Inflammatory macrophage (primary cell): ENCODE data around the gene CYP2F1.
"Not testable (repeated sequence)": the region's sequence is repeated elsewhere in the genome, so short reads cannot be mapped to it uniquely, and the experiment has no call there.

Source experiments
- DNase-seq, 2 donors: peaks; one replicate each; pipeline ENCODE4 v3.0.0-alpha.2; 2020 to 2022
- total RNA-seq, 18 experiments: gene quantifications; one replicate each; lab custom pipeline; 2026; ENCODE audit warnings: mixed read lengths in 6 of 18, inconsistent platforms in 2 of 18; lab: John Stamatoyannopoulos, UW

Gene CYP2F1, protein sequence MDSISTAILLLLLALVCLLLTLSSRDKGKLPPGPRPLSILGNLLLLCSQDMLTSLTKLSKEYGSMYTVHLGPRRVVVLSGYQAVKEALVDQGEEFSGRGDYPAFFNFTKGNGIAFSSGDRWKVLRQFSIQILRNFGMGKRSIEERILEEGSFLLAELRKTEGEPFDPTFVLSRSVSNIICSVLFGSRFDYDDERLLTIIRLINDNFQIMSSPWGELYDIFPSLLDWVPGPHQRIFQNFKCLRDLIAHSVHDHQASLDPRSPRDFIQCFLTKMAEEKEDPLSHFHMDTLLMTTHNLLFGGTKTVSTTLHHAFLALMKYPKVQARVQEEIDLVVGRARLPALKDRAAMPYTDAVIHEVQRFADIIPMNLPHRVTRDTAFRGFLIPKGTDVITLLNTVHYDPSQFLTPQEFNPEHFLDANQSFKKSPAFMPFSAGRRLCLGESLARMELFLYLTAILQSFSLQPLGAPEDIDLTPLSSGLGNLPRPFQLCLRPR
- 0 to 0.13 (median 0) reads per million in 18 experiments for total RNA-seq

DNA sequence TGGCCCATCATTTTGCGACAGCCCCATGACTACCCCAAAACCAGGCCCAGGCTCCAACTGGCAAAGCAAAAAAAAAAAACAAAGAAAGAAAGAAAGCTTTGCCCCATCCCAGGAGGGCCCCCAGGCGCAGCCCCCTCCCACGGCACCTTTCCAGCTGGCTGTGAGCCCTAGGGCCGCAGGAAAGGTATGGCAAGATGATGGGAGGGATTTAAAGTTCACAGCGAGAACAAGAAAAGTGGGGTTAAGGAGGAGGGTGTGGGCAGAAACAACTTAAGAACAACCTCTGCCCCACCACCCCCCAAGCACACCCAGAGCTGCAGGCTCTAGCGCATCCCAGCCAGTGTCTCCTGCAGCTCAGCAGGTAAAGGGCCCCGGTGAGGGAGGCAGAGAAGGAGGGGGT is at the start of gene CYP2F1:
Gene CYP2F1, plus strand, starts transcription at position 301 of the 400 bp plus-strand sequence. CDS start 1,757 bp downstream, outside the sequence.
- no peak for DNase-seq

DNA sequence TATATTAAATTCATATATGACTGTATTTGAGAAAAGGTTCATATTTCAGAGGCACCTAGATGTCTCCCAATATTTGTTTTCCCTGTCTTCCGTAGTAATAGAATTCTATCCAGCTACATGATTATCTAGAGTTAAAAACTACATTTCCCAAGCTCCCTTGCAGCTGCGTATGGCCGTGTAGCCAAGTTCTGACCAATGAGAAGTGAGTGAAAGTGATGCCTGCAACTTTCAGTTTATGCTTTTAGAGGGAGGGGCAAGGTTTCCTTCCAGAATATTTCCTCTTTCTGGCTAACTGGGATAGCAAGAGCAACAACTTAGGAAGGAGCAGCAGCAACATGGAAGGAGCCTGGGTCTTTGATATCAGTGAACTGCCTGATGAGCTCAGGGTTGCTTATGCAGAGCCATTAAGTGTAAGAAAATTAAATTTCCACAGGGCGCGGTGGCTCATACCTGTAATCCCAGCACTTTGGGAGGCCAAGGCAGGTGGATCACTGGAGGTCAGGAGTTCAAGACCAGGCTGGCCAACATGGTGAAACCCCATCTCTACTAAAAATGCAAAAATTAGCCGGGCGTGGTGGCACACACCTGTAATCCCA is 49.2 kb upstream of the CYP2F1 start:
- DNase-seq = peak; percentile 0 to 3

- no peak for DNase-seq
Measured at GRCh38 chr19:41076286-41076685, 37.9 kb upstream of the CYP2F1 start.

DNA sequence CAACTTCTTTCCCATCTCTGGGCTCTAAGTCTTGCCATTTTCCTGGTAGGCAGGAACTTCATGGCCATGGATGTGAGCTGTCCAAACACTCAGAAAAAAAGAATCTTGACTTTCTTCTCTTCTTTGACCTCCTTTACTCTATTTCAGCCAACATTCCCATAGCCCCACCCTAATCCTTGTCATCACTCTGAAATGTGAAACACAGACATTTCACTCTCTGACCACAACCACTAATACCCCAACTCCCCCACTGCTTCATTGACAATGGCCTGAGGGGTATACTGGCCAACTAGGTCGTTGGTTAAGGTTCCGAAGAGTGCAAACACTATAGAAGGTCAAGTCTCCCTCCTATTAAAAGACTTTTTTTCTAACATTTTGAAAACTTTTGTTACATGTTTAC is 30.7 kb upstream of the CYP2F1 start:
- DNase-seq = no peak

DNA sequence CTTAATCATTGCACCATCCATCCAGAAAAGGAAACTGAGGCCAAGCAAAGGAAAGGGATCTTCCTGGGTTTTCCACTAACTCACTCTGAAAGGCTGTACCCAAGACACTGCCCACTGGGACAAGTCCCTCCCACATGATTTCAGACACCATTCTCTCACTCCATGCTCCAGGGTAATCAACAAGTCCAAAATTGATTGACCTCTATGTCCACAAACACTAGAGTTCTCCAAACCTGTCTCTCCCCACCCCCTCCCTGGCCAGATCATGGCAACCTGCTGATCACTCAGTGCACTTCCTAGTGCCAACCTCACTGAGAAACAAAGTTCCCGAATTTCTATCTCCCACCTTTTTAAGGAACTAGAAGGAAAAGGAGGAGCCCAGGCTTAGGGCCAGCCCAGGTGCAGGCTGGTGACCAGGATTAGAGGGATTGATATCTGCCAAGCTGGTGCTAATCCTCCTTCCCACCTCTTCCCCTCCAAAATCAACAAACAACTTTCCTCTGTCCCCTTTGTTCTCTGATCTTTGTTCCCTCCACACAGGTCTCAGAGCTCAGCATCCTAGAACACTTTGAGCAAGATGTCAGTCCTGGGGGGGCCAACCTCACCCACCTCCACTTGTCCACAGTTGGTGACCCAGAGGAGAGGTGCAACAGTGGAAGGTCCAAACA is 28.4 kb upstream of the CYP2F1 start:
- DNase-seq = no peak

- DNase-seq = no peak
Measured at GRCh38 chr19:41088151-41088550, 26.1 kb upstream of the CYP2F1 start, which contains the start of gene CYP2A13. CYP2A13 (plus strand) TSS chr19:41088451; CDS start chr19:41088472, 21 bp downstream.

GRCh38 chr19:41089959-41090358 is 24.3 kb upstream of the CYP2F1 start:
- no peak for DNase-seq

DNA sequence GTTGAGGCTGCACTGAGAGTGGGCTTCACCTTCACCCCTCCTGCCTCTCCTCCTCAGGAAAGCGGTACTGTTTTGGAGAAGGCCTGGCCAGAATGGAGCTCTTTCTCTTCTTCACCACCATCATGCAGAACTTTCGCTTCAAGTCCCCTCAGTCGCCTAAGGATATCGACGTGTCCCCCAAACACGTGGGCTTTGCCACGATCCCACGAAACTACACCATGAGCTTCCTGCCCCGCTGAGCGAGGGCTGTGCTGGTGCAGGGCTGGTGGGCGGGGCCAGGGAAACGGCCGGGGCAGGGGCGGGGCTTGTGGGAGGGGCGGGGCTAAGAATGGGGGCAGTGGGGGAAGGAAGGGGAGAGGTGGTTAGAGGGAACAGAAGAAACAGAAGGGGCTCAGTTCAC is 18.5 kb upstream of the CYP2F1 start:
- DNase-seq = no peak

- no peak for DNase-seq
Measured at GRCh38 chr19:41096353-41096752, 17.9 kb upstream of the CYP2F1 start.

GRCh38 chr19:41097302-41097701 is 16.9 kb upstream of the CYP2F1 start:
- DNase-seq = no peak

- DNase-seq = no peak
Measured at GRCh38 chr19:41098762-41099161, 15.5 kb upstream of the CYP2F1 start.

DNA sequence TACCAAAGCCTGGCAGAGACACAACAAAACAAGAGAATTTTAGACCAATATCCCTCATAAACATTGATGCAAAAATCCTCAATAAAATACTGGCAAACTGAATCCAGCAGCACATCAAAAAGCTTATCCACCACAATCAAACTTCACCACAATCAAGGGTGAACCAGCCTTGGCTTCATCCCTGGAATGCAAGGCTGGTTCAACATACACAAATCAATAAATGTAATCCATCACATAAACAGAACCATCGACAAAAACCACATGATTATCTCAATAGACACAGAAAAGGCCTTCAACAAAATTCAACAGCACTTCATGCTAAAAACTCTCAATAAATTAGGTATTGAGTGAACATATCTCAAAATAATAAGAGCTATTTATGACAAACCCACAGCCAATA is 12.0 kb upstream of the CYP2F1 start:
- DNase-seq = not testable (repeated sequence)

GRCh38 chr19:41106177-41106576 is 8.1 kb upstream of the CYP2F1 start:
- no peak for DNase-seq

DNA sequence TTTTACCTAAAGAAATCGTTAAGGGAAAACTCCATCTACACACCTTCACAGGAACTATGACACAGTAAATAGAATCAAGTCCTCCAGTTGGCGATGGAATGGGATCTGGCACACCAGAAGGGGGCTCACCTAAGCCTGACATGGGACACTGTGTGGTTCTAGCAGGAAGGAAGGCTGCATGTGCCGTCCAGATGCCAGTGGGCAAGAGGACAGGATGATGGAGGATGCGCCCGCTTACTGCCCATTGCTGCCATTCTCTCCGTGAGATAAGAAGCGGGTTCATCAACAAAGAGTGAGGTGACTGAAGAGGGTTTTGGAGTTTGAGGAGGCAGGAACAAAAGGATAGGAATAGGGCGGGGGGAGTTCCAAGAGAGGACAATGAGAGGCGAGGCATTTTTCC is 2.9 kb upstream of the CYP2F1 start:
- no peak for DNase-seq

DNA sequence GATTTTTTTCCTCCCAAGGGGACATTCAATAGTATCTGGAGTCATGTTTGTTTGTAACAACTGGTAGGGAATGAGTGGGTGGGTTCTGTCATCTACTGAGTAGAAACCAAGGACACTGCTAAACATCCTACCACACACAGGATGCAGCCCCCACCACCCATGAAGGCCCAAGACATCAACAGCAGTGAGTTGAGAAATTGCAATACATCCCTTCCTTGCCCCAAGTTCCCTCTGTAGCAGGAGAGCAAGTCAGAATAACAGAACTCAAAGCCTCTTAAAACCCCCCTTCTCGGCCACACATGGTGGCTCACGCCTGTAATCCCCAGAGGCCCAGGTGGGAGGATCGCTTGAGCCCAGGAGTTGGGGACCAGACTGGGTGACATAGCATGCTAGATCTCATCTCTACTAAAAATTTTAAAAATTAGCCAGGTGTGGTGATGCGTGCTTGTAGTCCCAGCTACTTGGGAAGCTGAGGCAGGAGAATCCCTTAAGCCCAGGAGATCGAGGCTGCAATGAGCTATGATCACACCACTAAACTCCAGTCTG is 2.4 kb upstream of the CYP2F1 start:
- DNase-seq = no peak

- no peak for DNase-seq
Measured at GRCh38 chr19:41112728-41113290, 1.4 kb upstream of the CYP2F1 start.

- DNase-seq = no peak
Measured at GRCh38 chr19:41116261-41116660, 2.0 kb downstream of the CYP2F1 start.

DNA sequence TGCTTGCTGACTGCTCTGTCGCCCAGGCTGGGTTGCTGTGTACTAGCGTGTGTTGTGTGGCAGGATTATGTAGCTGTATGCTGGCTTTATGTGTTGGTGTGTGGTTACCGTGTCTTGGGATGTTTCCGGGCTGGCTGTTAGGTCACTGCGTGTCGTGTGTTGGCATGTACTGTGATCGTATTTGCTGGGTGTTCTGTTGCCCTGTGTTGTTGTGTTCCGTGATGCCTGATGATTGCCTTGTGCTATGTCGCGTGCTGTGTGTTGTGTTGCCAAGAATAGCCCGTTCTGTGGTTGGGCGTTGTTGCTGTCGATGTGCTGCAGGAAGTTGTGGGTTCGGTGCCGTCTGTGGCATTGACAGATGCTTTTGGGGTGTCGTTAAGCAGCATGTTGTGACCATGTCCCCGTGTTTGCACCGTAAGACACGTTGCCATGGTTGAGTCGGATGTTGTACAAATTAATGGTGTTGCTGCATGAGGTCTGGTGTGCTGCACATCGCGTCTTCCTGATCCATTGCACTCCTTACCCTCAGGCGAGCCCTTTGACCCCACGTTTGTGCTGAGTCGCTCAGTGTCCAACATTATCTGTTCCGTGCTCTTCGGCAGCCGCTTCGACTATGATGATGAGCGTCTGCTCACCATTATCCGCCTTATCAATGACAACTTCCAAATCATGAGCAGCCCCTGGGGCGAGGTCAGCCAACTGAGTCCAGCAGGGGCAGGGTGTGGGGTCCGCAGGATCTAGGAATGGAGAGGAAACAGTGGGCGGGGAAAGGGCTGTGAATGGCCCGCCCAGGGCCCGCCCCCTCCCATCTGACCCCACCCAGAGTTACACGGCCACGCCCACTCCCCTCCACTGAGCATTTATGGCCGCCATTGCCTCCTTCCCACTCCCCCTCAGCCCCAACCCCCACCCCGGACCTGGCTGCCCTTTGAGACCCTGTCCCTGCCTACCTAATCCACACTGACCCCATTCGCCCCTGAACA is 7.0 kb downstream of the CYP2F1 start:
- peak; percentile 42 to 57 for DNase-seq

- DNase-seq = not testable (repeated sequence)
Measured at GRCh38 chr19:41122846-41123245, 8.6 kb downstream of the CYP2F1 start.

- DNase-seq = peak; percentile 48 to 61
Measured at GRCh38 chr19:41123716-41124294, 9.6 kb downstream of the CYP2F1 start.

GRCh38 chr19:41126765-41127203 is 12.6 kb downstream of the CYP2F1 start:
- DNase-seq = peak; percentile 13 to 25
